ENCODE data around the gene TPRN.

Gene TPRN

GRCh38 chr9:137191245-137191644 lies 9.3 kb downstream of the TPRN start:
- DNase-seq, result no peak

DNA sequence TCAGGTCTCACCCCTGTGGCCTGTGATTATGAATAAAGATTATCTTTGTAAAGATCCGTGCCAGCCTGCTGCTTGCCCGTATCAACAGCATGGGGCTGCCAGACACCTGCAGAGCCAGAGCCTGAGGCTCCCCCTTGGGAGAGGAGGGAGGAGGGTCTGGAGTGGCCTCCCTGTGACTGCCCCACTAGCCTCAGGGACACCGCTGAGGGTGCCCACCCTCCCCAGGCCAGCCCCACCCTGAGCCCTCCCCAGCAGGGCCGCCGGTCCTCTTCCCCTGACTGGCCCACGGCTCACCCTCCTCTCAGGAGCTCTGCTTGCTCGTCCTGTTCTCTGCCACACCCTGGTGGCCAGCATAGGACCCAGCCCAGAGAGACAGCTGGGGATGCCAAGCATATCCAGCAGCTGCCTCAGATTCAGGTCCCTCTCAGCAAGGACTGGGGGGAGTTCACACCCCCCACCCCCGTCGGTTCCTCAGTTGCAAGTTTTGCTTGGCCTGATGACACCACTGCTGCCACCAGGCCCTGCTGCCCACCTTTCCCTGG lies 10.2 kb downstream of the TPRN start:
- DNase-seq, result no peak

GRCh38 chr9:137189297-137190295 lies 10.9 kb downstream of the TPRN start:
- peak in 1 of 56 donors; percentile 35 for DNase-seq

- DNase-seq, result peak in 55 of 56 donors; percentile 57 to 96 (median 90)
These were observed 11.8 kb downstream of the TPRN start, which contains the start of the genes ANAPC2 and SSNA1 for GRCh38 chr9:137188490-137189296. ANAPC2 (minus strand) TSS chr9:137188560; CDS start chr9:137188532, 28 bp downstream. SSNA1 (plus strand) TSS chr9:137188676; CDS start chr9:137188727, 51 bp downstream.

- DNase-seq, result no peak
These were observed 12.5 kb downstream of the TPRN start for GRCh38 chr9:137188086-137188489.

DNA sequence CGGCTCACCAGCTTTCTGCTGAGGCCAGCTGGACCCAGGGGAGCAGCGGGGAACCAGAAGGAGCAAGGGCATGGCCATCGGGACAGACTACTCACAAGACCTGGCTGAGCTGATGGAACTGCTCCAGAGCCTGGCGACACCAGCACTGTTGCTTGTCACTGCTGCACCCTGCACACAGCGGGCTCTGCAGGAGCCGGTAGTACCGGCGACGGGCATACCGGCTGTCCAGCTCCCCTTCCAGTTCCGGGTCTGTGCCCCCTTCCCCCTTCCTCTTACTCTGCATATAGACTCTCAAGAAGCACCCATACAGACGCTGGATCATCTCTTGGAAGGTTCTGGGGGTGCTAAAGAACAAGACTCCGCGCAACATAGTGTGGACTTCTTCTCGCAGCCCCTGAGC lies 13.2 kb downstream of the TPRN start:
- DNase-seq, result no peak

DNA sequence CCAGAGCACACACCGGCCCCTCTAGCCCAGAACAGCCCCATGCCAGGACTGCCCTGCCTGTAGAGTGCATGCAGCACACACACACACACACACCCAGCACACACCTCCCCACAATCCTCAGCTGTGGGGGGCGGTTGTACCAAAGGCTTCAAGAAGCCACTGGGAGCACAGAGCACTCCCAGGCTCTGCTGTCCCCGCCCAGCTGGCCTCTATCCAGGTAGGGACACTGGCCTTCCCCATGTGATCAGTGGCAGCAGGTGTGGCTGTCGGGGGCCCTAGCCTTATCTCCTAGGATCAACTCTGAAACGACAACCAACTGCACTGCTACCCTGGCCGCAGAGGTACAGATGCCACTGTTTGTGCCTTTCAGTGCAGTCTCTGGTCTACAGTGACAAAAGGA lies 14.2 kb downstream of the TPRN start:
- no peak for DNase-seq

GRCh38 chr9:137185921-137186320 lies 14.6 kb downstream of the TPRN start:
- DNase-seq, result no peak

DNA sequence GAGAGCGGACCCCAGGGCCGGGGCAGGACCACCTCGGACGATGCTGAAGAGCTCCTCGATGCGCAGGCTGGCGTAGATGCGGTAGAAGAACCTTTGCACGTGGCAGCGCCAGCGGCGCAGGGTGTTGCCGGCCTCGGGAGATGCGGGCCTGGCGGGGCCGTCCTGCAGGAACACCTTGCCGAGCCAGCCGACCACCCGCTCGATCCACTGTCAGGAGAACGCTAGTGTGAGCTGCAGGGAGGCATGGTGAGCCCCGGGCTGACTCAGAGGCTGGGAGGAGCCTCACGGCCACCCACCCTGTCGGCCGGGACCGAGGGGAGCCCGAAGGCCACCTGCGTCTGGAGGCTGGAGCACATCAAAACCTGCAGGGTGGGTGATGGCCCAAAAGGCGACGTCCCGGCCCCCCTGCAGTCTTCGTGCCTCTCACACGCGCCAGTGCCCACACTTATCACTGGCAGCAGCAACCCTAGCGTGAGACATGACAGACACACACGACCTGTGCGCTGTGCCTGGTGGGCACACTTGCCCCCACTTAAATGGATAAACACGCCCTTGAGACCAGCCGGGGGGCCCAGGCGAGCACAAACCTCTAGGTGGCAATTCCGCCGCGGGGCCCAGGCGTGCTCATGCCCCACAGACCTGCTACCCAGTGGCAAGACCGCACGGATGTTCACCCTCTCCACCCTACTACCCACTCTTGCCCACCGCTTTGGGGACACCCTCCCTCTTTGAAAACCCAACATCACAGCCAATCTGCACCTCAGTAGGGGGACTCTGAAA lies 15.5 kb downstream of the TPRN start:
- no peak for DNase-seq

GRCh38 chr9:137183980-137184595 lies 16.5 kb downstream of the TPRN start:
- no peak for DNase-seq

DNA sequence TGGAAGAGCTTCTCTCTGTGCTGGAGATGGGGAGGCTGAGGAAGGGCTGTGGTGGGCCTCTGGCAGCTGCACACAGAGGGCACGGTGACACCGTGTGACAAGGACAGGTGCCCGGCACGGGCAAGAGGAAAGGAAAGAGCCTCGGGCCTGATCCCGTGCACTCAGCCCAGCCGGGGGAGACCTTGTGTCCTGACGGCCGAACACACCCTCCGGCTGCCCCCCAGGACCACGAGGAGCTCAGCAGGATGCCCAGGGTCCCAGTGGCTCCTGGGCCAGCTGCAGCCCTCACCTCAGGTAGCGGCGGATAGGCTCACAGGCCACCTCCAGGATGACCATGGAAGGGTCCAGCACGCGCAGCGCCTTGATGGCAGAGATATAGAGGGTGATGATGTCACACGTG lies 17.7 kb downstream of the TPRN start:
- DNase-seq, result no peak

DNA sequence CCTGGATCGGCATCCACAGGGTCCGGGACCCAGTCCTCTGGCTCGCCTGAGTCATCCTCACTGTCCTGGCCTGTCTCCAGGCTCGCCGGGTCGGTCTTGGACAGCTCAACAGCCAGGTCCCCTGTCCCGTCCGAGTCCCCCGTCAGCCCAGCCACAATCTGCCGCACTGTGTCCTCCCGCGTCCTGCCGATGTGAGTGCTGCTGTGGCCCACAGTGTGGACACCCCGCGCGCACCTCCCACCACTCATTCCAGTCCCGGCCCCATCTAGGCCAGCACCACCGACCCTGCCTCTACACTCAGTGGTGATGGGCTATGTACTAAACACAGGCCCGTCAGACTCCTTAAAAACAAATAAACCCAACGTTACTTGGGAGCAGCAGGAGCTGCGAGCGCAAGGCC lies 18.9 kb downstream of the TPRN start:
- DNase-seq, result no peak

GRCh38 chr9:137180491-137180890 lies 20.1 kb downstream of the TPRN start:
- no peak for DNase-seq

DNA sequence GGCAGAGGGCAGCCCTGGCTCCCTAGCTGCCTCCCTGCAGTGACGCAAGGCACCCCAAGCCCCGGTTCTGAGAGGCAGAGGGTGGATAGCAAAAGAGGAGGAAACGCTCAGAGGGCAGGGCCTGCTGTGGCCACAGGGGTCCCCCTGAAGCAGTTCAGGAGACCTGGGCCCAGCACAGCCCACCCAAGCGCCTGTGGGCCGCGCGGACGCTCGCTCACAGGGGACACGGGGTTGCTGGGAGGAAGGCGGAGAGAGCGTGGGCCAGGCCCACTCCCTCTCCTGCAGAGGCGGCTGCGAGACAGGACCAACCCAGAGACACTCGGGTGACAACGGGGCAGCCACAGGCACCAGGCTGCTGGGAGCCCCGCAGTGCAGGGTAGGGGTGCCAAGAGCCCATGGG lies 20.8 kb downstream of the TPRN start:
- DNase-seq, result no peak

- no peak for DNase-seq
These were observed 21.5 kb downstream of the TPRN start for GRCh38 chr9:137178939-137179630.

- DNase-seq, result no peak
These were observed 22.2 kb downstream of the TPRN start for GRCh38 chr9:137178201-137178938.

- peak in 1 of 56 donors; percentile 21 for DNase-seq
These were observed 24.0 kb downstream of the TPRN start for GRCh38 chr9:137176302-137177182.
